Activated T-helper 1 cell treated with Interleukin-2 at 50 U/mL for 16 hours (primary cell): ENCODE results near the gene NEURL1.
A peak's percentile ranks its signal among the peaks of the same experiment; 100 is the strongest.

Experiments
- DNase-seq: peaks from one replicate; pipeline ENCODE4 v3.0.0-alpha.2; 2020; ENCODE audit warnings: low read depth

Gene NEURL1, protein sequence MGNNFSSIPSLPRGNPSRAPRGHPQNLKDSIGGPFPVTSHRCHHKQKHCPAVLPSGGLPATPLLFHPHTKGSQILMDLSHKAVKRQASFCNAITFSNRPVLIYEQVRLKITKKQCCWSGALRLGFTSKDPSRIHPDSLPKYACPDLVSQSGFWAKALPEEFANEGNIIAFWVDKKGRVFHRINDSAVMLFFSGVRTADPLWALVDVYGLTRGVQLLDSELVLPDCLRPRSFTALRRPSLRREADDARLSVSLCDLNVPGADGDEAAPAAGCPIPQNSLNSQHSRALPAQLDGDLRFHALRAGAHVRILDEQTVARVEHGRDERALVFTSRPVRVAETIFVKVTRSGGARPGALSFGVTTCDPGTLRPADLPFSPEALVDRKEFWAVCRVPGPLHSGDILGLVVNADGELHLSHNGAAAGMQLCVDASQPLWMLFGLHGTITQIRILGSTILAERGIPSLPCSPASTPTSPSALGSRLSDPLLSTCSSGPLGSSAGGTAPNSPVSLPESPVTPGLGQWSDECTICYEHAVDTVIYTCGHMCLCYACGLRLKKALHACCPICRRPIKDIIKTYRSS

DNA sequence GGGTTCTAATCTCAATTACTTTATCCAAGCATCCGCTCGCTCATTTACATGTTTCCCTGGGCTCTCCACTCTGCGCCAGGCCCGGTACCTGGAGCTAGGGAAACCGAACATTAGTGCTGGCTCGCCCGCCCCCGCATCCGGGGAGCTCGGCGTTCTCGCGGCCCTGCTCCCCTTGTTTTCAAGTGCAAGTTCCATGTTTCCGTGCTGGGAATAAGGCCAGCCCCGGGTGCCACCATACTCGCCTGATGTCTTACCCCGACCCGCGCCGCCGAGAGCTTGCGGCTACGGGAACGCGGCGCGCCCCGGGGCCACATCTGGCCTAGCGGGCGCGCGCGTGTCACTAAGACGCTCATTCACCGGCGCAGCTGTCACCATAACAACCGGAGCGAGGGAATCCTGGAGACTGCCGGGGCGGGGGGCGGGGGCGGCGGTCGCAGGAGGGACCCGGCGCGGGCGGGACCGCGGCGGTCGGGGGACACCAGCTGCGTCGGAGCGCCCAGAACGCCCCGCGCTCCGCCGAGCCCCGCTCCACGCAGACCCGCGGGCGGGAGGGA lies at the start of gene NEURL1:
Gene NEURL1 (plus strand): TSS at position 344 of the 554 bp plus-strand sequence. CDS start 683 bp downstream, outside the sequence.
- DNase-seq = no peak

DNA sequence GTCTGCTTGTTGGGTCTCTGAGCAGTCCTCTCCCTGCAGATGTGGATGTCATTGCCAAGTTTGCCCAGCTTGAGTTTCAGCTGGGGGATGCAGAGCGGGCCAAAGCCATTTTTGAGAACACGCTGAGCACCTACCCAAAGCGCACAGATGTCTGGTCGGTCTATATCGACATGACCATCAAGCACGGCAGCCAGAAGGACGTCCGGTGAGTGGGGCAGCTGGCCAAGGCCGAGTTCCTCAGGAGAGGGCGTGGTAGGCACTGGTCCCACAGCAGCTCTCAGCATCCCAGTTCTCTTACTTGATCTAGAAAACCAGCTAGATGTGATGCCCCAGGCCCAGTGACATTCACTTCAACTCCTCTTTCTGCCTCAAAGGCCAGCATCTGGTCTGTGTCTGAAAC lies 49.0 kb upstream of the NEURL1 start:
- DNase-seq = no peak

DNA sequence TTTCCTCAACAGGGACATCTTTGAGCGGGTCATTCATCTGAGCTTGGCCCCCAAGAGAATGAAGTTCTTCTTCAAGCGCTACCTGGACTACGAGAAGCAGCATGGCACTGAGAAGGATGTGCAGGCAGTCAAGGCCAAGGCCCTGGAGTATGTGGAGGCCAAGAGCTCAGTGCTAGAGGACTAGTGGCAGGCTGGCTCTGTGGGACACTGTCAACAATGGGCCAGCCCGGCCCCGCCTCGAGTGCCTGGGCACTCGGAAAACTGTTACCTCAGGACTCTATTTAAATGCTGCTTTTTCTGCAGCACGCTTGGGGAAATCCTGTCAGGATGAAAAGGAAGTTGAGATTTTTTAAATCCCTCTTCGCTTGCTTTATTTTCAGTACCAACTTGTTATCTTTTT lies 48.1 kb upstream of the NEURL1 start:
- DNase-seq = no peak

DNA sequence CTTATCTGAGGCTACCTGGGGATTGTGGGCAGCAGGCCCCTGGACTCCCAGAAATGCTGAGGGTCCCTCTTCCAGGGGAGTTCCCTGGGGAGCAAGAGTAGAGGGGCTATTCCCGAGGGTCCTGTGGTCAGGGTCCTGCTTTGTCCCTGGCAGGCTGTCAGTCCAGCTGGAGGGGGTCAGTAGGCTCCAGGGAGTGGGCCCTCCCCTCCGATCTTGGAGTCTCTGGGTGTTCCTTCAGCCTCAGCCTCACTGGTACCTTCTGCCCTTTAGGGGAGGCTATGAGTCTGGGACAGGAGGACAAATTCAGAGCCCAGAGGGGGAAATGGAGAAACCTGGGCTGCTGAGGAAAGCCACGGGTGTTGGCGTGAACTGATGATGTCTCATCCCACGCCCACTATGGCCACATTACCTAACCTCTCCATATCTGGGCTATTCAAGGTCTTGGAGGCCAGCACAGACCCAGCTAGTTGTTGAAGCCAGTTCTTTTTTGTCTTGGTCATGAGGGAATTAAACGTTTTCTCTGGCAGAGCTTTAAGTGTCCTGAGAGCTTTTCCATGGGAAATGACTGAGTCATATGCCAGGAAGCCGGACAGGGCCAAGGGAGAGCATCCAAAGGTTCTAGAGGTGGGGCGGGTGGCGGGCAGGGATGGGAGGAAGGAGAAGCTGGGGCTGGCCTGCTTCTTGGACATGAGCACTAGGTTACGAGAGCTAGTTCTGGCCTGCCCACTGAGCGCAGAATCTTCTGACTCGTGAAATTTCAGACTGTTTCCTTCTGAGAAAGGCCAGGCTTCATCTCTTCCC lies 47.5 kb upstream of the NEURL1 start:
- DNase-seq = no peak

DNA sequence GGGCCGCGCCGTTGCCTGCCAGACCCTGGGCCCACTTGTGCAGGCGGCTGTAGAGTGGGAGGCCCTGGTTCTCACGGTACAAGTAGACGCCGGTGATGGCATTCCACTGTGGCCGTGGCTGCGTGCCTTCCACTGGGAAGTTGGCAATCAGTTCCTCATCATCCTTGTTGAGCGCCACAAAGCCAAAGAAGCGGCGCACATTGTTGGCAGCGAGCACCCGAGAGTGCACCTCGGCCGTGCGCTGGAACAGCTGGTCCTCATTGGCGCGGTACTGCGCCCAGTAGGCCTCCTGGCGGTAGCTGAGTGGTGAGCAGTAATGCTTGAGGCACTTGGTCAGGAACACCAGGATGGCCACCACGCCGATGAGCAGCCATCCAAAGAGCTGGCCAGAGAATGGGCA lies 46.3 kb upstream of the NEURL1 start:
- DNase-seq = no peak

DNA sequence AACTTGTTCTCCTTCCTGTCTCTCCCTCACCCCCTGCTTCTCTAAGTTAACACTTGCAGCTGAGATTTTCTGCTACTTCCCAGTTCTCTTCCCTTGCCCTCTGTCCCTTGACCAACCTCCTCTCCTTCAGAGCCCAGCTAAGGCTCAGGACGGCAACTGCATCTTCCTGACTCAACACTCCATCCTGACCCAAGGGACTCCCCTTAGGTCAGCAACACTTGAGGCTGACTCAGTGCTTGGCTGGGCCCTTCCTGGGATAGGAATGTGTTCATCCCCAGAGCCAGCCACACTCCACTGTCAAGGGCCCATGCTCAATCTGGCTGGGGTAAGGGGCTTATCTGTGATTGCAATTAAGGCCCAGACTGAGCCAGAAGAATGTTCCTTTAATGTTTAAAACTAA lies 44.8 kb upstream of the NEURL1 start:
- no peak for DNase-seq

DNA sequence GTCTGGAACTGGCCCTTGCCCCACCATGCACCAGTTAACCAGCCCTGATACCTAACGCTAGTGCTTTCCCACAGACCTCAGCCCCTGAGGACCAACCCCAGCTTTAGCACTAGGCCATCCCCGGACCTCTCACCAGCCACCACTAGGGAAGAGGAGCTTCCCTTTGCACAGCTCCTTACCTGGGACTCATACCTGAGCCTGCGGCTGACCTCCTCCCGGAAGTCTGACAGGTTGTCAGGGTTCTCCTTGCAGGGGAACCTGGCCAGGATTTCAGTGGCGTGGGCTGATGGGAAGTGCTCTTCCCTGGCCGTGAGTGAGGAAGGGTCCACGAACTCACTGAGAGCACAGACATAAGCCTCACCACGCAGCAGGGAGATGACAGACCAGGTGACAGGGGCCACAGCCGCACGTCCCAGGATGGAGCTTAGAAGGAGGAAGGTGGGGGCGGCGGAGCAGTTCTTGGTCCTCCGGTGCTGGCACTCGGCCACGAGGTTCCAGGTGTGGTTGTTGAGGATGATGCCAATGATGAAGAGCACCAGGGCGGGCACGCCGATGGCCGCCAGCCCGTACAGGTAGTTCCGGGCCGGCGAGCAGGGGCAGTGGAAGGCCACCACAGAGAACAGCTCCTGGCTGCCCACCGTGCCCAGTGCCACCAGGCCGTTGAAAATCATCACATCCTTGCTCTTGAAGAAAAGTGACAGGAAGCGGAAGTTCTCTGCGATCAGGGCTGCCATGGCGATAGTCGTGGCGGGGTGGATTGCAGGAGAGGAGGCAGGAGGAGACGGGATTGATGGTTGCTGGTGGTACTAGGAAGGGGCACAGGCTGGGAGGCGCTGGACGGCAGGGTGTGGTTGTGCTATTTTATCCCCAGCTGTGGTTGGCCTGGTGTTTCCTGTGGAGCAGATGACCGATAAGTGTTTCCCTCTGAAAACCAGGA lies 44.0 kb upstream of the NEURL1 start:
- DNase-seq = no peak

DNA sequence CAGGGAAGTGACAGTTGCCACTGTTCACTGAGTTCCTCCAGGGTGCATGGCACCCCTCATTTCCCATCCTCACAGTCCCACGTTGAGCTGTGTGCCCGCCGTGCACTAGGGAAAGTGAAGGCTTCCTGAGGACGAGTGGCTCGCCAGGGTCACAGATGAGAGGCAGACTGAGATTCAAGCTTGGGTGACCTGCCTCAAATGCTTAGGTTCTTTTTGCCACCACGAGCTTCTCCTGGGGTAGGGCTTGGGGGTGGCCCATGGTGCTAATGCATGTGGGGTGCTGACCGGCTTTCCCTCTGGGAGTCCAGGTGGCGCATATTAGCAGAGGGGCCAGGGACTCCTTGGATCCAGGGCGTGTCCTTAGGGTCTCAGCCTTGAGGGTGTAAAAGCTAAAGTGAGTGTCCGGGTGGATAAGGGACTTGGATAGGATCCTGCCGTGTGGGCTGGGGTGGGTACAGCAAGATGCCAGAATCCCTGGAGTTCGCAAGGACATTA lies 43.3 kb upstream of the NEURL1 start:
- no peak for DNase-seq

DNA sequence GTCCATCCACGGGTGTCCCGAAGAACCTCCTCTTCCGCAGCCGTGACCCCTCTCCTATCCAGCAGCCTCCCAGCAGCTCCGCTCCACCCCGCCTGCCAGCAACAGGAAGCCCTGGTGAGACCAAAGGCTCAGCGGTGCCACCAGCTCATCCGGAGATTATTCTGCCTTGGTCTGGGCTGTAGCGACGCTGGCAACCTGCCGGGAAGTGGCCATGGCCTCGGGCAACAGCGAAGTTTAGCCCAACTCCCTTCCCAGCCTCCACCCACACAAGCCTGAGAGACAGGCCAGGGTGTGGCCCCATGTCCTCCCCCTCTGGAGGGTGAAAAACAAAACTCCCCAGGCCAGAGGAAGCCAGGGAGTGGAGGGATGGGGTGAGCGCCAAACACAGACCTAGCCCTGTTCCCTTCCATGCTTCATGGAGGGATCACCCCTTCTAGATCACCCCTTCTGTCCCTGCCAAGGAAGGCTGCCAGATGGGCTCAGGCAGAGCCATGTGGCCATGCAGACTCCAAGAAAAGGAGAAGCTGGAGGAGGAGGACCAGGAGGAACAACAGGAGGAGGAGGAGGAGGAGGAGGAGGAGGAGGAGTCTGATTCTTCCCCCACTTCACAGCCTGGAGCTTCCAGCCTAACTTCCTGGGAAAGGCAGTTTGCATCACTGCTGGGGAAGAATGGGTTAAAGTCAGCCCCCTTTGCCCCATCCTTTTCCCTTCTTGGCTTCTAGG lies 42.3 kb upstream of the NEURL1 start:
- peak; percentile 37 for DNase-seq

DNA sequence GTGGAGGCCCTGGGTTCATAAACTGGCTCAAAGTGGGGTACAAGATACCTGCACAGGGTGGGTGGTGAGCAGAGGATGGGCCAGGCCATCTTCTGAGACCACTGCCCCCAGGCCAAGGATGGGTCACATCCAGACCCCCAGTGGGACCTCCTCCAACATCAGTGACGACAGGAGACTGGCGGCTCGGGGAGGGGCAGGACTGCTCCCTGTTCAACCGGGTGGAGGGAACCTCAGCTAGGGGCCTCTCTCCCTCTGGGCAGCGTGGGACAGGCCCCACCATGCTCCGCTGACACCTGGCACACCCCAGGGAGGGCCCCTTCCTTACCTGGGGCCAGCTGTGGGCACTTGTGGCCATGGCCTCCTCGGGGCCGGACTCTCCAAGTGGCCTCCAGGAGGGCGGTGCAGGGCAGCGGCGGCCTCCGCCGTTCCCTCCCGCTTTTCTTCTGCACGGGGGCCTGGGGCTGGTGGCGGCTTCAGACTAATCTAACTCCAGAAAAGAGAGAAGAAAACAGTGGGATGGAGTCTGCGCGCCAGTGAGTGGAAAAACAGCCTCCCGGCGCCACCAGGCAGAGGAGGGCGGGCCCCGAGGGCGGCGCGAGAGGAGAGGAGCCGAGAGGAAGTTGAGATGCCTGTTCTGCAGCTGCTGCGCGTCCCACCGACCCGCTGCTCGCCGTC lies 41.5 kb upstream of the NEURL1 start, which contains the start of gene CALHM2:
Gene CALHM2 (minus strand): TSS at position 540 of the 675 bp plus-strand sequence. CDS start 2,429 bp downstream, outside the sequence.
- peak; percentile 39 for DNase-seq

DNA sequence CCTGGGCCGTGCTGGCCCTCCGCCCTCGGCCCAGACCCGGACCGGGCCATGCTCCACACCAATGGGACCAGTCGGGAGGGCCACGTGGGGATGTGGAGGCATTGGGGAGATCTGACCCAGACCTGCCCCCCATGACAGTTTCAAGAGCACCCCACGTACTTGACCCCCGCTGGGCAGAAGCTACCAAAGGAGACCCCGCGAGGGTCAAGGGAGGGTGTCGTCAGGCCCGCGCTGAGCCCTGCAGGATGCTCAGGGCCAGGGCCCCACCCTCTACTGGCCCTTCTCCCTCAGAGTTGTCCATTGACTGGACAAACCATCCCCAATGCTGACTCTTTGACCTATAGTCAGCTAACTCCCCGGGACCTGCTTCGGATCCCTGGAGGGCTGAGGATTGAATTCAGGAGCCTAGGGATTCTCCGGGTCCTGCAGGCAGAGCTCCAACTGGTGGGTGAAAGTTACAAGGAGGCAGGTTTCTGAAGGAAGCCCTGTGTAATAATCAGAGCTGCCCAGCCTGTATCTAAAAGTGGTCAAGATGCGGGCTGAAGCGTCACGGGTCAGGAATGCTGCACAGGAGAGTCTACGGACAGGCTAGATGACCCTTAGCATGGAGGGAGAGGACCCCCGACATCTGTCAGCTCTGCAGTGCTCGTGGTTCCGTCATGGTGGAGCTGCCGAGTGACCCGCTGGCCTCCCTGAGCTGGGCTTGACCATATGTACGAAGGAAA lies 40.8 kb upstream of the NEURL1 start:
- DNase-seq = no peak

DNA sequence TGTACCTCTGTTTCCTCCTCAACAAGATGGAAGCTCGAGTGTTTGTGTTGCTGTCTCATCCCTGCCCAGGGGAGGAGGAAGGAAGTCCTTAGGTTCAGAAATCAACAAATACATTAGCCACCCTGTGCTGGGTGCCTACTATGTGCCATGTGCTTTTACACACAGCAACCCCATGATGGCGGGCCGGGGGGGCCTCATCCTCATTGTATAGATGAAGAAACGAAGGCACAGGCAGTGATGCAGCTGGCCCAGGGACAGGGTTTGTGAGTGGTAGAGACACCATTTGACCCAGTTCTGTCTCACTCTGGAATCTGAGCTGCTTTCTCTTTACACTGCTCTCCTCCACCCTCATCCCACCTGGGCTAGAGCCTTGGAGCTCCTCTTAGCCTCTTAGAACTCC lies 39.5 kb upstream of the NEURL1 start:
- no peak for DNase-seq

DNA sequence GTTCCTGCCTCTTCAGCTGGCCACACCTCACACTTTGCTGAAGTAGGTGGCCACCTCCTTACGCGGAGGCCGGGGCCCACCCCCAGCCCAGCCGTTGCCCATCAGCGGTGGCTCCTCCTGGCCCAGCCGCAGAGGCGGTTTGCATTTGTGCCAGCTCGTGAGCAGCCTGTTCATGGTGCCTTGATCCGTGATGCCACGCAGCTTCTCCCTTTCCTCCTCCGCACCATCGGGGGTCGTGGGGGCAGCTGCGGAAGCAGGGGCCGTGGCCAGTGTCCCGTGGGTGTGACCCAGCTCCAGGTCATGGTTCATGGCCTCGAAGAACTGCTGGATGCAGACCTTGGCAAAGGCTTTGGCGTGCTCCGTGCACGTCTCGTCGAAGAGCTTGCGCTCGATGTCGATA lies 38.3 kb upstream of the NEURL1 start:
- no peak for DNase-seq

DNA sequence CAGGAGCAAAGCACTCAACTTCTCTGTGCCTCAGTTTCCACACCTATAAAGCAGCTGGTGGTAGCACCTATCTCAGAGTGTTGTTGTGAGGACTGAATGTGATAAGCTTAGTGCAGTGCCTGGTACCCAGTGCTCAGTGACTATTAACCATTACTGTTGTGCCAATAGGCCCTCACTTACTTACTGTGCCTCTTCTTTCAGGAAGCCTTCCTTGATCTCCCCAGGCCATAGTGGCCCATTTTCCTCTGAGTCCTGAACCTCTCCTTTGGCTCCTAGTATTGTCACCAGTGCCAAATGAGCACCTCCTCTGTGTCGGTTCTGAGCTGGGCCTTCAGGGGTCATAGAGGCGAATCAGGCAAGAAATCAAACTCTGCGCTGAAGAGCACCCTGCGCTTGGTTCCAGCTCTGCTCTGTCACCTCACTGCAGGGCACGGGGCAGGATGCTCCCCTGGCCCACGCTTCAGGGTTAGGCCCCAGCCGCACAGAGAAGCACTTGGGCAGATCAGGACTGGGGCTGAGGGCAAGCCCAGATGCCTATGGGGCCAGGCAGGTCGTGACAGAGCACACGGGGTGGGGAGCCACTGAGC lies 37.3 kb upstream of the NEURL1 start:
- DNase-seq = no peak

DNA sequence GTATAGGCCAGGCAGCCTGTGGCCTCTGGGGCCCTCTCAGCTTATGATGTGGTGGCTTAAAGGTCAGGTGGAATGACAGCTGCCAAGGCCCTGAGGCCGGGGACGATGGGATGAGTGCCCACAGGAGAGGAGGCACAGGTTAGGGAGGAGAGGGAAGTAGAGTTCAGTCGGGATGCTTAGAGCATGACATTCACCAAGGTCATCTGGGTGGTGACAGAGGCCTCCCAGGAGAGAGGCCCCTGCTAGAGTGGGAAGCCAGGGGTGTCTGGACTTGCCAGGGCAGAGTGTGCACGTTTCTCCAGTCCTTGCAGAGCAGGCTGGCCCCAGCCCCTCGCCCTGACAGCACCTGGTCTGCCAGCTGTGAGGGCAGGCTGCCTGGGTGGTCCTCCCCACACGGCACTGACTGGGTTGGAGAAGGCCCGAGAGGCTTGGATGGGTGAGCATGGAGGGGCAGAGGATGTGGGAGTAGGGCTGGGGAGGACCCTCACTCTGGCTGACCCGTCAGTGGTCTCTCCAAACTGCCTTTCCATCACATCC lies 36.3 kb upstream of the NEURL1 start:
- DNase-seq = no peak

DNA sequence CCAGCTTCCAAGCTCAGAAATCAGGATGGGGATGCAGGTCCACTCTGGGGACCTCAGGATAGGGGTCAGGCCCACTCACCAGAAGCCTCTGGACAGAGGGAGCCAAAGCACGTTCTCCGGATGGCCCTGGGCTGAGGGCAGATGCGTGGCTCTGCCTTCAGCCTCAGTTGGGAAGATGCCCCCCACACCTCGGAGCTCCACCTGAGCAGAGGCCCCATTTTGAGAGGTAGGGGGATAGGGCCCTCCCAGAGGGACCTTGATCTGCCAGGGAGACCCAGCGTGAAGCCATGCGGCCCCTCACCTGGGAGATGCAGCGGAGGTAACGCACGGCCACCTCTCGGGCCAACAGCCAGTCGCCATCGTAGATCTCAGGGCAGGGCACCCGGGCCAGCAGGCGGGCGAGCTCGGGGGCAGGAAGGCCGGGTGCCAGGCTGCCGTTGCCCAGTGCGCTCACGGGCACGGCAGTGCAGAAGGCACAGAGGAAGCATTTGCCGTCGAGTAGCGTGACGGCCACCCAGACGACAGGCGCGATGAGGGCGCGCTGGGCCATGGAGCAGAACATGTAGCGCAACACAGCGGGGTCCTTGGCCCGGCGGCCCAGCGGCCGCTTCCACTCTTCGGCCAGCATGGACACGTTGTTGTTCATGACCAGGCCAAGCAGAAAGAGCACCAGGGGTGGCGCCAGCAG lies 35.5 kb upstream of the NEURL1 start:
- no peak for DNase-seq

DNA sequence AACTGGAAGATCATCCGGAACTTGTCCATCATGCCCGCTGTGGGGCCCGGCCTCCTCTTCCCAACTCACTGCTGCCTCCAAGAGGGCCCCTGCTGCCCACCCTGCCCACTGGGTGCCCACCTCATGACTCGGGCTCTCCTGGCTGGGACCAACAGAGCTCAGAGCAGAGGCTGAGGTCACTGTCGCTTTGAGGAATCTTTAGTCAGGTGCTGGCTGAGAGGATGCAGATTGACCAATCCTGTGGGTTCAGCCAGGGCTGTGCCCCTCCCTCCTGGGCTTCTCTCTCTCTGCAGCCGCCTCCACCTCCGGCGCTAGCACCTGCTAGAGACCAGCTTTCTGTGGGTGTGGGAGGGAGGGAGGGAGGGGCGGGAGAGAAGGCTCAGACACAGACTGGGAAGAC lies 34.8 kb upstream of the NEURL1 start, which contains the start of gene CALHM1:
Gene CALHM1 (minus strand): TSS at position 181 of the 400 bp plus-strand sequence. CDS start 149 bp downstream, at position 32.
- no peak for DNase-seq

DNA sequence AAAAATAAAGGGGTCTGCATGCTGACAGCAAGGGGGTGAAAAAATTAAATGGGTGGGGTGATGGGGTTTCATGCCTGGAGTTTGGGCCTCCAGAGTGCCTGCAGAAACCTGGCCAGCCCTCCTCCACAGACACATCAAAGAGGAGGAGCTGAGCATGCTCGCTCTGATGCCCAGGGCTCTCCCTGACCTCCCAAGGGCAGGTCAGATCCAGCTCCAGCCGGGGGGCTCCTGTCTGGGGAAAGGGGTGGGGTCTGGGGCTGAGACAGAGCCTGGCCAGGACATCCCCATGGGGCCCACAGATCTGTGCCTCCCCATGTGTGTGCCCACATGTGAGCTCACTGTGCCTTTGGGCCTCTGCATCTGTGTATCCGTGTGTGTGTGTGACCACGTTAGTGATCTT lies 33.9 kb upstream of the NEURL1 start:
- DNase-seq = no peak
